HG02678 (cell line): ENCODE results near the gene QPRT.
"Not testable (repeated sequence)": the region's sequence is repeated elsewhere in the genome, so short reads cannot be mapped to it uniquely, and the experiment has no call there.

ENCODE experiments used
- ATAC-seq: cut with Tn5 transposase; IDR thresholded peaks from one replicate; pipeline ENCODE4 v1.9.1; 2021; ENCODE audit warnings: mild to moderate bottlenecking, moderate library complexity; ENCODE audit not compliant: unreplicated experiment

Gene QPRT

GRCh38 chr16:29689490-29690351 is 10.7 kb downstream of the QPRT start:
- ATAC-seq, result not testable (repeated sequence)

GRCh38 chr16:29692606-29693005 is 13.6 kb downstream of the QPRT start:
- not testable (repeated sequence) for ATAC-seq

- ATAC-seq, result no peak
Observed at GRCh38 chr16:29694384-29695195, 15.6 kb downstream of the QPRT start.

- not testable (repeated sequence) for ATAC-seq
Observed at GRCh38 chr16:29695675-29696074, 16.7 kb downstream of the QPRT start.

GRCh38 chr16:29696881-29697331 is 17.9 kb downstream of the QPRT start:
- no peak for ATAC-seq

- ATAC-seq, result no peak
Observed at GRCh38 chr16:29697391-29697790, 18.4 kb downstream of the QPRT start.

GRCh38 chr16:29698042-29698441 is 19.1 kb downstream of the QPRT start:
- no peak for ATAC-seq

GRCh38 chr16:29698484-29699323 is 19.7 kb downstream of the QPRT start:
- ATAC-seq, result no peak

- ATAC-seq, result no peak
Observed at GRCh38 chr16:29699324-29700219, 20.6 kb downstream of the QPRT start.

GRCh38 chr16:29700253-29700987 is 21.4 kb downstream of the QPRT start:
- no peak for ATAC-seq

GRCh38 chr16:29701214-29701555 is 22.2 kb downstream of the QPRT start:
- ATAC-seq, result no peak

GRCh38 chr16:29702269-29702668 is 23.3 kb downstream of the QPRT start:
- ATAC-seq, result peak; percentile 36

GRCh38 chr16:29705030-29705429 is 26.1 kb downstream of the QPRT start:
- ATAC-seq, result no peak

GRCh38 chr16:29707160-29707559 is 28.2 kb downstream of the QPRT start:
- ATAC-seq, result not testable (repeated sequence)

- ATAC-seq, result no peak
Observed at GRCh38 chr16:29708917-29709600, 30.1 kb downstream of the QPRT start.

- ATAC-seq, result not testable (repeated sequence)
Observed at GRCh38 chr16:29709657-29710056, 30.7 kb downstream of the QPRT start.

GRCh38 chr16:29710227-29711219 is 31.5 kb downstream of the QPRT start:
- ATAC-seq, result no peak

- no peak for ATAC-seq
Observed at GRCh38 chr16:29712809-29713208, 33.8 kb downstream of the QPRT start.
